ENCODE results near the gene CCDC167.

The CCDC167 gene

DNA sequence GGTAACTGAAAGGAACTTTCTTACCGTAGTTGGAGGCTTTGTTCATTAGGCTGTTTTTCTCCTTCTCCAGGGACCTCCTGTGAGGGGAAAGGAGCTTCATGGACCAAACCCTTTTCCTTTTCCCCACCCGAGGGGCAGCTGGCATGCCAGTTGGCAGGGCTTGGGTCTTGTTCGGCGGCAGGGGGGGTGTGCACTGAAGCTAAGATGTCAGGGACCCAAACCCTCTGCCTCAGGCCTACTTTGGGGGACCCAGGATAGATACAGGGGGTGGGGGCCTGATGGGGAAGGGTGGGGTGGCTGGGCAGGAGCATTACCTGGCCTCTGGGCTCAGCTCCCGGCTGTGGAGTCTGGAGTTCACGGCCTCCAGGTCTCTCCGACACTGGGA lies 14.9 kb downstream of the CCDC167 start:
- Mint-ChIP-seq H3K4me1 (peaks cover 11% of the 10 kb centered on the region), H3K36me3 (peaks cover 12% of the 10 kb centered on the region), H3K27me3 (no peaks in the 10 kb centered on the region), H3K27ac (no peak overlapping the region), H3K4me3 (no peak overlapping the region), H3K9me3 (no peaks in the 10 kb centered on the region)
- DNase-seq (ENCODE audit: low spot score in 2 of 2) (no peak), ATAC-seq (ENCODE audit: low read depth) (no peak)

DNA sequence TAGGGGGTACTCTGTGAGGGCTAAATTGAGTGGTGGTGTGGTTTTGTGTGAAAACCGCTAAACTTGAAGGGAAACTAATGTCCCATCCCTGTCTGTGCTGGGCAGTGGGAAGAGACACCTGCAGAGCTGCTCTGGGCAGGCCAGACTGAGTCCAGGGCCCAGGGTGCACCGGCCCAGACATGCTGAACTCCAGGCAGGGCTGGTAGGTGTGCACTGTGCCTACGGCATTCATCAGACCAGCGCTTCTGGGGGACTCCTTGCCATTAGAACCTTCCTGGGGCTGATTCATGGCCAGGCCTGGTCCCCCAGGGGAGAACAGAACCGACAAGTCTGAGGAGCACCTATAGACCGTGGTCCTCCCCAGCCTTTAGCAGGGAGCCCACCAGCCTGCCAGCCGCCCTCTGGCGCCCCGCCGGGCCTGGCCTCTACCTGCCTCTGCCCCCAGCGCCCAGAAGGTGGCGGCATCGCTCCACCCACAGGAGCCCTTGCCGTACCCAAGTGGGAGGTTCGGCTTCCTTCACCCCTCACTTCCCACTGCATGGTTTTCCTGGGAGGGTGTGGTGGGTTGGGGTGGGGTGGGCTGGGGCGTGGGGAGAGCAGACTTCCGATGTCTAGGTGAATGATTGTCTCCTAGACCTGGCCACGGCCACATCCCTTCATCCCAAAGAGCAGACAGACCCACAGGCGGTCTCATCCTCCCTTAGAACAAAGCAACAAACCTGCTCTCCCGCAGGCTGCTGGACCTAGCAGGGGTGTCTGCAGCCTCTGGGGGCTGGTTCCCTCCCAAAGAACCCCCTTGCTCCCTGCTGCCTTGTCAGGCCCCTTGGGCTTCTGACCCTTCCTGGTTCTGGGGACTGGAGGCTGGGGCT lies 15.5 kb downstream of the CCDC167 start:
- H3K27ac Mint-ChIP-seq, result no peak overlapping the region
- no peaks in the 10 kb centered on the region for H3K9me3 Mint-ChIP-seq
- DNase-seq (ENCODE audit: low spot score in 2 of 2) (peak; percentile 80 to 85), ATAC-seq (ENCODE audit: low read depth) (peak; percentile 96)
- peaks cover 9% of the 10 kb centered on the region for H3K4me1 Mint-ChIP-seq
- H3K4me3 Mint-ChIP-seq, result no peak overlapping the region
- no peaks in the 10 kb centered on the region for H3K27me3 Mint-ChIP-seq
- H3K36me3 Mint-ChIP-seq, result peaks cover 12% of the 10 kb centered on the region

DNA sequence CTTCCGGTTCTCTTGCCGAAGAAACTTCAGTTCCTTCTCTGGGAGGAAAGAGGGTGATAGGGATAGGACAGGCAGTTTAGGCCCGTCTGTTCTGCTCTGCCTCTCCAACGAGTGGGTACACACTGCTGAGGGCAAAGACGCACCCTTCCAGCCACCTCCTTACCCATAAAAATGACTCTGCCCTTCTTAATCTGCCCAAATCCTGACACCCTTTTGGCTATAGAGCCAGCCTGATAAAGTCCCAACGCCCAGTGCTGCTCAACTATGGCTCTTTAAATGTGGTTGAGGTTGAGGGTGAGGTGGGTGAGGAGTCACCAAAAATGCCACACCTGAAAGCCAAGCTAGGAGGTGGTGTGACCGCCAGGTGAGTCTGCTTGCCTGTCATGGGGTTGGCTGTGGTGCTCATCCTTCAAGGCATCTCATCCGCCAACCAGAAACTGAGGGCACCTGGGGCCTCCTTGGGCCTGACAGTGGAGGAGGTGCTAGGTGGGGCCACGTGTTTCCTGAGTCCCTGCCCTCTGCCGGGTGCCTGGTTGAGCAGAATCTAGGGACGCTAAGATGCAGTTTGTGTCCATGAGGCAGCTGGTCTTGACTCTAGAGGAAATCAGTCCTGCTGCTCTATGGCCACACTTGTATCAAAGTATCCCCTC lies 16.3 kb downstream of the CCDC167 start:
- H3K27ac Mint-ChIP-seq, result no peak overlapping the region
- peaks cover 7% of the 10 kb centered on the region for H3K4me1 Mint-ChIP-seq
- ATAC-seq (ENCODE audit: low read depth), result no peak
- no peak overlapping the region for H3K4me3 Mint-ChIP-seq
- H3K27me3 Mint-ChIP-seq, result no peaks in the 10 kb centered on the region
- peaks cover 11% of the 10 kb centered on the region for H3K36me3 Mint-ChIP-seq
- no peaks in the 10 kb centered on the region for H3K9me3 Mint-ChIP-seq
- no peak for DNase-seq (ENCODE audit: low spot score in 2 of 2)

DNA sequence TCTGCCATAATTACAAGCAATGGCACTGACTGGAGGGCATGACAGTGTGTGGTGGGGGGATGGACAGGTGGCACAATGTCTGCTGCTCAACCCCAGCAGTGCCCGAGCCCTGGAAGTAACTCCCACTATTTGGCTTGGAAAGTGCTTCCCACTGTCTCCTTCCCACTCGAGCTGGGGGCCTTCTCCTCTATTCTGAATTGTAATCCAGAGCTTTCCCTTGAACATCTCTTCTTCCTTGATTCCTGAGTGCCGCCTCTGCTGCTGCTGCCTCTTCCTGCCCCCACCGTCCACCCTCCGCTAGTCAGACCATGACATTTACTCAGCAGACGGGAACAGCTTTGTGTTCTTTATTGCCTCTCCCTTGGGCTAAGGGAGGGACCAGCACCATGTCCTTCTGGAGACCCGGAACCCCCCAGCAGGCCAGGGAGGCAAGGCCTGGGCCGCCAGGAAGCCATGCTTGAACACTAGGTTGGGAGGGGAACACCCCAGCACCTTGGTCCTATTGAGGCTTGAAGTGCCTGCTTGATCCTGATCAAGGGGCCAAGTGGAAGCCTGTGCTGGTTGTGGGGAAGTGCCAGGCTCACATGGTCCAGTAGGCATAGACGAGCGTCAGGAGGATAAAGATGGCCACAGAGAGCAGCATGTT lies 17.0 kb downstream of the CCDC167 start:
- peaks cover under 1% of the 10 kb centered on the region for H3K4me1 Mint-ChIP-seq

DNA sequence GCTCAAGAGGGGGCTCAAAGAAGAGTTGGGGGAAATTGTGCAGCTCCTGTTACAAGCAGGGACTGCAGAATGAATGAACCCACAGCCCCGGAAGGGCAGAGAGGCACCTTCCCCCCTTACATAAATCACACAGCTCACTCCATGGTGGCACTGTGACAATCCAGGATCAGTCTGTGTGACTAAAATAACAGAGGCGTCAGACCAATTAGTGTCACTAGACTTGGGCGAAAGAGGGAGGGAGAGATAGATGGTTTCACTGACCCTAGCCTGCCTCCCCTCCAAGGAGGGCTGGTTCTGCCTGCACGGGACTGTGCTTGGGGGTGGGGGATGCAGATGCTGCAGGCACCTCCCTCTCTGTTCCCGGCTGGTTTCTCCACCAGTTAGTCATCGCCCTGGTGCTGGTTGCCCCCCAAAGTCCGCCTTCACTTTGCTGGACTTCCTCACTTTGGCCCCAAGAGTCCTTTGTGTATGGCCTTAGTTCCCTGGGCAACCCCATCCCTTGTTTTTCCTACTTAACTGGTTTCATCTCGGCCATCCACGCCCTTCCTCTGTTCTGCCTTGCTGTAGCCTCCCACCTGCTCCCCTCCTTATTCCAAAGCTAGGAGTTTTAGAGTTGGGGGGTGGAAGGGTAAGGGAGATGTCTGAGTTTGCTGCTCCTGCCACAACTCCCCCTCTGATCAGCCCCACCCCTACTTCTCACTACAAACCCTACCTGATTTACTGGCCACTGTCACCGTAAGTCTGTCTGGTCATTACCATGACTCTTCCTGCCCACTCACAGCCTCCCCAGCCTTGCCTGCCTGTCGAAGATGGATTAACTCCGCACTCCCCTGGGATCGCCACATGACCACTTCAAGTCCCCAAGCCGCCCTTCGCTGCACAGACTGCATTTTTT lies 17.7 kb downstream of the CCDC167 start:
- Mint-ChIP-seq H3K27me3 (no peaks in the 10 kb centered on the region), H3K4me1 (no peaks in the 10 kb centered on the region), H3K9me3 (no peaks in the 10 kb centered on the region), H3K27ac (peak overlapping the region; percentile 67), H3K36me3 (peaks cover 13% of the 10 kb centered on the region), H3K4me3 (no peak overlapping the region)
- ATAC-seq (ENCODE audit: low read depth) (no peak), DNase-seq (ENCODE audit: low spot score in 2 of 2) (no peak)

More for the DNA sequence above, 17.0 kb downstream of the CCDC167 start:
- Mint-ChIP-seq H3K36me3 (peaks cover 9% of the 10 kb centered on the region), H3K9me3 (no peaks in the 10 kb centered on the region), H3K27me3 (no peaks in the 10 kb centered on the region), H3K27ac (peak overlapping the region; percentile 67), H3K4me3 (no peak overlapping the region)
- DNase-seq (ENCODE audit: low spot score in 2 of 2) (no peak), ATAC-seq (ENCODE audit: low read depth) (no peak)

DNA sequence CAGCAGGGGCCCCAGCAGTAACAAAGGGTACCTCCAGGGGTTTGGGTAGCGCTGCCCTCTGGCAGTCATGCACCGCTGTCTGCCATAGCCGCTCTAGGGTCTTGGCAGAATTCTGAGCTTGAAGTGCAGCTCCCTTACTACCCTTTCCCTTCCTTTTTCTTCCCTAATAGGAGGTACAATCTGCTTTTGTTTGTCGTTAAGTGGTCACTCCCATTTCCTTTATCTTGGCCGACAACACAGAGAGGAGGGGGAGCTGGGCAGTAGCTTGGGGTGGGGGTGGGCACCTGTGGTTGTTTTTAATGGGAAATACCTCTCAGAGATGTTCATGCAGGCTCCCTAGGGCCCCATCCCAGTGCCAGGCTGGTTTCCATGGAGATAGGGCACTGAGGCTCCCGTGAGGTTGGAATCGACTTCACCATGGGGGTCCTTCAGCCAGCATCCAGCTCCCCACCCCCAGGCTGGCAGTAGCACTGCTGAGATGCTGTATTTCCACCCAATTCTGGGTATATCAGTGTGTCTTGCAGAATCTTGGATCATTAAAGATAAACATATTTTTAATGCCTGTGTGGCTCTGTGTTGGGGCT lies 18.6 kb downstream of the CCDC167 start:
- H3K4me1 Mint-ChIP-seq, result no peaks in the 10 kb centered on the region
- no peak for DNase-seq (ENCODE audit: low spot score in 2 of 2)
- no peak overlapping the region for H3K27ac Mint-ChIP-seq
- ATAC-seq (ENCODE audit: low read depth), result no peak
- H3K36me3 Mint-ChIP-seq, result peaks cover 16% of the 10 kb centered on the region
- no peak overlapping the region for H3K4me3 Mint-ChIP-seq
- no peaks in the 10 kb centered on the region for H3K27me3 Mint-ChIP-seq
- no peaks in the 10 kb centered on the region for H3K9me3 Mint-ChIP-seq

DNA sequence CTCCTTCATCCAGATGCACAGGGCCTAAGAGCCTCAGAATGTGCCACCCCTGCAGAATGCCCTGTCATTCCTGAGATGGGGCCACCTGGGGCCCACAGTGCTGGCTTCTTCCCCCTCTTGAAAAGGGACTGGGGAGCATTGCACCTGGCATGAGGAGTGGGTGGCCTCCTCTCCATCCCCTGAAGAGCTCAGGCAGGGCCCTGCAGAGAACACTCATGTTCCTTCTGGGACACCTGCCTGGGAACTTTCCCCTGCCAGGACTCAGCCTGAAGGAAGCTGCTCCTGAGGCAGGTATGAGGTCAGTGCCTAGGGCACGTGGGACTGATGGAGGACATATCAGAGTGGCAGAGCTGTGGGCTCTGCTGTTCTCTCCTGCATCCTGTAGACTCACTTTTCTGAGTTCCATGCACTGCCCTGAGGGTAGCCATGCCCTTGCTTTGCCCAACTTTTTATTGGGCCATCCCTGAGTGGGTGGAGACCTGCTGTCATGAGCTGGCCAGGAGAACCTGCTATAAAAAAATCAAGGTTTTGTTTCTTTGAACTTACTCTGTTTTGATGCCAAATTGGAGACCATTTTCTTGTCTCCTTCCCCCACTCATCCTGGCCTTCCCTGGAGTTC lies 19.5 kb downstream of the CCDC167 start:
- no peak overlapping the region for H3K27ac Mint-ChIP-seq
- DNase-seq (ENCODE audit: low spot score in 2 of 2) (no peak), ATAC-seq (ENCODE audit: low read depth) (no peak)
- no peaks in the 10 kb centered on the region for H3K9me3 Mint-ChIP-seq
- no peak overlapping the region for H3K4me3 Mint-ChIP-seq
- no peaks in the 10 kb centered on the region for H3K4me1 Mint-ChIP-seq
- H3K27me3 Mint-ChIP-seq, result no peaks in the 10 kb centered on the region
- H3K36me3 Mint-ChIP-seq, result peaks cover 18% of the 10 kb centered on the region

DNA sequence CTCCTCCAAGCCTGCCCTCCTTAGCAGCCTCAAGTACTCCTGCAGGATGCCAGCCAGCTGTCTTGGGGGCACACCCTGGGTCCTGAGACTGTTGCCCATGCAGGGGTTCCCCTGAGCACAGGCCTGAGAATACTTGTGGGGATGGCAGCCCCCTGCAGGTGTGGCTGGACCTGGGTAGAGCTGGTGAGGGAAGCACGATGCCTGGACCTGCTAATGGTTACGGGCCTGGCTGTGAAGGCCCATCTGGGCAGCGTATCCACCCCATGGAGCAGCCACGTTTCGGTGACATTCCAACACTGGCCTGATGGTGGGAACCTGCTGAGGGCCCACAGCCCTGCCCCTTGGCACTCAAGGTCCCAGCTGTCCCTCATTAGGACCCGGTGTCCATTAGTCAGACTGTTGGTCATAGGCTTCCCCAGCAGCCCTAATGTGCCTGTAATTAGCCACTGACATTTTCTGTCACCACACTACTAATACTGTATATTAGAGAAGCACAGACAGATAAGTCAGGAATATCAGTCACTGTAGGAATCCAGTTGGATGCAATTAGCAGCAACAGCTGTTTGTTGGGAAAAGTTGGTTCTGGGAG lies 20.3 kb downstream of the CCDC167 start:
- ATAC-seq (ENCODE audit: low read depth) (no peak), DNase-seq (ENCODE audit: low spot score in 2 of 2) (no peak)
- H3K36me3 Mint-ChIP-seq, result peaks cover 24% of the 10 kb centered on the region
- no peaks in the 10 kb centered on the region for H3K27me3 Mint-ChIP-seq
- H3K9me3 Mint-ChIP-seq, result no peaks in the 10 kb centered on the region
- no peak overlapping the region for H3K27ac Mint-ChIP-seq
- no peaks in the 10 kb centered on the region for H3K4me1 Mint-ChIP-seq
- no peak overlapping the region for H3K4me3 Mint-ChIP-seq

DNA sequence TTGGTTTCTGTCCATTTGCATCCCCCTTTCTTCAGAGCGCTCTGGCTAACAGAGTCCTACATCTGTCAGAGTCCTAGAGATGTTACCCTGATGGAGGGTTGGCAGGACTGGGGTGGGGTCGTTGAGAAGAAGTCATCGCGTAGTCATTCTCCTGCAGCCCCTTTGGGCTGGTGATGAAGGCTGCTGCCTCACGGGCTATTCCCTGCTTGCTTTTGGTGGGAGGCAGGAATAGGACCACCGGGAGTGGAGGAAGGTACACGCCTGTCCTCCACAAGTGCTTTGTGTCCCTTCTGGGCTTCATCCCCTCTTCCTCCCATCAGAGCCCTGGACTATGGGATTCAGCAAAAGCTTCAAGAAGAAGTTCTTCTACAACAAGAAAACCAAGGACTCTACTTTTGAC lies 20.9 kb downstream of the CCDC167 start:
- Mint-ChIP-seq H3K36me3 (peaks cover 29% of the 10 kb centered on the region), H3K27ac (no peak overlapping the region)

DNA sequence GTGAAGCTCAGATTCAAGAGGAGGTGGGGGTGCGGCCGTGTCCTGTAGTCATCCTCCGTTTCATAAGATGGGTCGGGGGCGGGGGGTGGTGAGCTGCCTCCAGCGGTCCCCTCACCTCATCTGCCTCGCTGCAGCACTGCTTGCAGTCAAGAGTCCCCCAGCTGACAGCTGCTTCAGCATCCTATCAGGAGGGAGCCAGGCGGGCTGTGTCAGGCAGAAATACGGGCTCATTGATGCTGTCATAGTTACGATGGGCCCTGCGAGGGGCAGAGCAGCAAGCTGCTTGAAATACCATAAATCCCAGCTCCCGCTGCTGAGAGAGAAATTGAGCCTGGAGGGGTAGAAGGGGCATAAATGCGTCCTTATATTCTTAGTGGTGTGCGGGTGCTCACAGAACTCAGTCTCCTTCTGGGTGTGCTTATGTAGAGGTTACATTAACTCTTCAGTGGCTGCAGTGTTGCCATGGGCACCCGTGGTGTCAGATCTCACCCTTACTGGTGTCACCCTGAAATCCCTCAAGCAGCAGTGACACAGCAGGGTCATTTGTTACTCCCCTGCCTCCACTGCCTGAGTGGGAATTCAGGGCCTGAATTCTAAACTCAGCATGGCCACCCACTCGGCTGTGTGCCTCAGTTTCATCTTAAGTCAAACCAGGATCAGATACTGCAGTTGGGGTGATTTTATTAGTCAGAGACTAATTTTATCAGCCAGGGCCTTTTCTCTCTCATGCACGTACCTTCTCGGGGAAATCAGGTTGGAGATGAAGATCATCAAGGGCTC lies 21.8 kb downstream of the CCDC167 start:
- Mint-ChIP-seq H3K36me3 (peaks cover 34% of the 10 kb centered on the region), H3K4me3 (no peak overlapping the region), H3K27ac (no peak overlapping the region), H3K4me1 (no peaks in the 10 kb centered on the region), H3K27me3 (no peaks in the 10 kb centered on the region), H3K9me3 (no peaks in the 10 kb centered on the region)
- ATAC-seq (ENCODE audit: low read depth) (no peak), DNase-seq (ENCODE audit: low spot score in 2 of 2) (no peak)

More for the DNA sequence above, 20.9 kb downstream of the CCDC167 start:
- no peak for DNase-seq (ENCODE audit: low spot score in 2 of 2)
- Mint-ChIP-seq H3K4me1 (no peaks in the 10 kb centered on the region), H3K27me3 (no peaks in the 10 kb centered on the region), H3K9me3 (no peaks in the 10 kb centered on the region), H3K4me3 (no peak overlapping the region)
- ATAC-seq (ENCODE audit: low read depth), result no peak

DNA sequence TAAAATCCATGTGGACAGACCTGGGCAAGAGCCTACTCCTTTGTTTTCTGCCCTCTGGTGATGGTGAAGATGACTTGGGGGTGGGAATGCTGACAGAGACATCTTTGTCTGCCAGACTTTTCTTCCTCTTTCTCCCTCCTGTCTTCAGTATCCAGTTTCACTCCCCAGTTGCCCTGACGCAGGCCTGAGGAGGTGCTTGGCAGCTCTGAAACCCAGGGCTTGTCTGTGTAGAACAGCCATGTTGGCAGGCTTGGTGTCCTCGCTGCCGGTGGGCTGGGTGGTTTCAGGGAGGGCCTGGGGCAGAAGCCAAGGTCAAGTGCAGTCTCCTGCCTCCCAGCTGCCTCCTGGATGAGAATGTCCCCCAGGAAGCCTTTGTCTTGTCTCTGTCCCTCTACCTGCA lies 22.5 kb downstream of the CCDC167 start:
- H3K27ac Mint-ChIP-seq, result no peak overlapping the region
- H3K4me3 Mint-ChIP-seq, result no peak overlapping the region
- H3K9me3 Mint-ChIP-seq, result no peaks in the 10 kb centered on the region
- no peaks in the 10 kb centered on the region for H3K4me1 Mint-ChIP-seq
- H3K27me3 Mint-ChIP-seq, result no peaks in the 10 kb centered on the region
- DNase-seq (ENCODE audit: low spot score in 2 of 2), result no peak
- H3K36me3 Mint-ChIP-seq, result peaks cover 35% of the 10 kb centered on the region
- ATAC-seq (ENCODE audit: low read depth), result no peak

DNA sequence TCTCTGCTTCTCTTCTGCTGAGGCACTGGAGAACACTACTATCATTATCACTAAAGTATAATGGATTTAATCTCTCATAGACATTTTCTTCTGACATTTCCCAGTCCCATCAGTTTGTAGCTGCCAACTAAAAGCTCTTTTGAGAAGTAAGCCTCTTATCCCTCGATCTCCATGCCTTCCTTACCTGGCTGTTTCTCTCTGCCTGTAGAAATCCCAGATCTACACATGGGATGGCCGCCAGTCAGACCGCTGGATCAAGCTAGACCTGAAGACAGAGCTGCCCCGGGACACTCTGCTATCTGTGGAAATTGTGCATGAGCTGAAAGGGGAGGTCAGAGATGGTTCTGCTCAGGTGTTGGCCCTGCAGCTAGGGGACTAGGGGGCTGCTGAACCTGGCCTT lies 25.4 kb downstream of the CCDC167 start:
- DNase-seq (ENCODE audit: low spot score in 2 of 2), result no peak
- H3K9me3 Mint-ChIP-seq, result no peaks in the 10 kb centered on the region
- peaks cover 41% of the 10 kb centered on the region for H3K36me3 Mint-ChIP-seq
- H3K27me3 Mint-ChIP-seq, result no peaks in the 10 kb centered on the region
- H3K4me1 Mint-ChIP-seq, result no peaks in the 10 kb centered on the region
- ATAC-seq (ENCODE audit: low read depth), result no peak
- H3K4me3 Mint-ChIP-seq, result no peak overlapping the region
- peak overlapping the region; percentile 5 for H3K27ac Mint-ChIP-seq
